Neutrophil (primary cell): ENCODE measurements around the gene KRT40.
A peak's percentile ranks its signal among the peaks of the same experiment; 100 is the strongest.

ENCODE experiments used
- H3K27ac ChIP-seq: fragments of 200-600 bp; sonication (generic); 2 replicates; pipeline ENCODE4 v1.5.1; 2016; ENCODE audit warnings: mild to moderate bottlenecking, moderate library complexity
- H3K27me3 ChIP-seq: fragments of 200-600 bp; sonication (generic); 2 replicates; pipeline ENCODE4 v1.6.0; 2016; ENCODE audit warnings: mild to moderate bottlenecking
- H3K36me3 ChIP-seq: fragments of 200-600 bp; sonication (generic); 2 replicates; pipeline ENCODE4 v1.5.1; 2017
- H3K4me1 ChIP-seq, 2 experiments: fragments of 200-600 bp in 1 of 2; sonication (generic) in 1 of 2; 1 replicate in 1 of 2; 2 replicates in 1 of 2; pipeline versions ENCODE4 v1.5.1 to v1.6.1; 2013 to 2016; ENCODE audit warnings: low read depth in 1 of 2, low read length in 1 of 2, mild to moderate bottlenecking in 1 of 2, moderate library complexity in 1 of 2; ENCODE audit not compliant: control insufficient read depth in 1 of 2, insufficient read depth in 1 of 2
- H3K4me3 ChIP-seq, 2 experiments: fragments of 200-600 bp in 1 of 2; sonication (generic) in 1 of 2; 1 replicate in 1 of 2; 2 replicates in 1 of 2; pipeline ENCODE4 v1.5.1; 2013 to 2016; ENCODE audit warnings: low read depth in 1 of 2, low read length in 1 of 2, mild to moderate bottlenecking in 1 of 2, moderate library complexity in 1 of 2
- H3K9me3 ChIP-seq: fragments of 200-600 bp; sonication (generic); 2 replicates; pipeline ENCODE4 v1.5.1; 2016
- CTCF ChIP-seq: fragments of 200-600 bp; sonication (generic); IDR thresholded peaks from 2 replicates; pipeline ENCODE4 v1.5.1; 2016; ENCODE audit warnings: antibody characterized with exemption

The KRT40 gene

GRCh38 chr17:40975516-40975915, 8.6 kb downstream of the KRT40 start:
- H3K36me3 ChIP-seq = no peaks in the 10 kb centered on the region
- H3K27ac ChIP-seq = no peak overlapping the region
- H3K27me3 ChIP-seq = peaks cover 45% of the 10 kb centered on the region
- H3K4me3 ChIP-seq = no peak overlapping the region
- no peak for TF ChIP-seq CTCF
- no peaks in the 10 kb centered on the region for H3K4me1 ChIP-seq
- H3K9me3 ChIP-seq = no peaks in the 10 kb centered on the region

- no peak overlapping the region for H3K27ac ChIP-seq
- peaks cover 48% of the 10 kb centered on the region for H3K27me3 ChIP-seq
- H3K9me3 ChIP-seq = no peaks in the 10 kb centered on the region
- no peaks in the 10 kb centered on the region for H3K4me1 ChIP-seq
- H3K4me3 ChIP-seq = no peak overlapping the region
- no peaks in the 10 kb centered on the region for H3K36me3 ChIP-seq
- no peak for TF ChIP-seq CTCF
Measured at GRCh38 chr17:40974366-40974765, 9.8 kb downstream of the KRT40 start.

GRCh38 chr17:40967582-40967981, 16.5 kb downstream of the KRT40 start:
- Histone ChIP-seq H3K9me3 (no peaks in the 10 kb centered on the region), H3K36me3 (no peaks in the 10 kb centered on the region), H3K4me1 (no peaks in the 10 kb centered on the region), H3K4me3 (no peak overlapping the region), H3K27ac (no peak overlapping the region), H3K27me3 (peaks cover 49% of the 10 kb centered on the region)
- no peak for TF ChIP-seq CTCF

GRCh38 chr17:40966848-40967247, 17.3 kb downstream of the KRT40 start, which contains the start of gene KRT39:
KRT39 (minus strand) TSS chr17:40966948; CDS start chr17:40966856, 92 bp downstream.
- H3K4me3 ChIP-seq = no peak within 1 kb of the TSS
- peaks cover 0 to 2% of the 10 kb centered on the region in 2 experiments for H3K4me1 ChIP-seq
- H3K27ac ChIP-seq = no peak within 1 kb of the TSS
- peaks cover 42% of the 10 kb centered on the region for H3K27me3 ChIP-seq
- H3K9me3 ChIP-seq = no peaks in the 10 kb centered on the region
- no peak for TF ChIP-seq CTCF
- H3K36me3 ChIP-seq = no peaks in the 10 kb centered on the region

- Histone ChIP-seq H3K4me3 (no peak overlapping the region), H3K27me3 (peaks cover 31% of the 10 kb centered on the region), H3K9me3 (no peaks in the 10 kb centered on the region), H3K4me1 (peaks cover 0 to 9% of the 10 kb centered on the region in 2 experiments), H3K27ac (no peak overlapping the region), H3K36me3 (no peaks in the 10 kb centered on the region)
- peak; percentile 58 for TF ChIP-seq CTCF
Measured at GRCh38 chr17:40963838-40964237, 20.3 kb downstream of the KRT40 start.
